Measurements from ENCODE around the gene TPRX1.
"Not testable (repeated sequence)": the region's sequence is repeated elsewhere in the genome, so short reads cannot be mapped to it uniquely, and the experiment has no call there.

Gene TPRX1, protein sequence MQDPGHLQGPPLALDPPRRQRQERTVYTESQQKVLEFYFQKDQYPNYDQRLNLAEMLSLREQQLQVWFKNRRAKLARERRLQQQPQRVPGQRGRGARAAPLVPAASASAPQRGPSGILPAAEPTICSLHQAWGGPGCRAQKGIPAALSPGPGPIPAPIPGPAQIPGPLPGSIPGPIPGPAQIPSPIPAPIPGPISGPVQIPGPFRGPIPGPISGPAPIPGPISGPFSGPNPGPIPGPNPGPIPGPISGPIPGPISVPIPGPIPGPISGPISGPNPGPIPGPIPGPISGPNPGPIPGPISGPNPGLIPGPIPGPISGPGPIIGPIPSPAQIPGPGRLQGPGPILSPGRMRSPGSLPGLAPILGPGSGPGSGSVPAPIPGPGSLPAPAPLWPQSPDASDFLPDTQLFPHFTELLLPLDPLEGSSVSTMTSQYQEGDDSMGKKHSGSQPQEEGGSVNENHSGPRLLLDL
- 0 to 0.04 reads per million in 2 experiments for total RNA-seq

DNA sequence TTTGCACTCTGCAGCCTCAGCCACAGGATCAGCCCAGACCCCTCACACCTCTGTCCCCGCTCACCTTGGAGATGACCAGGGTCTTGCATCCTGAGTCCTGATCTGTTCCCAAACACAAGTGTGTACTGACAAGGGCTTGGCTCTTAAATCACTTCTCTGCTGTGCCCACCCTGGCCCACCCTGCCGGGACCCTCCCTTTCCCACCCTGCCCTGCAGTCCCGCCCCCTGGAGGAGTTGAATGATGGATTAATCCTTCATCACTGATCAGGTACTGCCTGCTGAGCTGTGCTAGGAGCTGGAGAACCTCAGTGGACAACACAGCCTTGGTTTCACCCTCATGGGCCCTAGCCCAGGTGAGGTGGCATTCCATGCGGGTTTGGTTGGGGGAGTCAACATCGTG lies at the start of gene TPRX1:
TSS of gene TPRX1 (minus strand) at position 101 of the 400 bp plus-strand sequence. CDS start at position 89, 12 bp downstream.
- not testable (repeated sequence) for DNase-seq (ENCODE audit: low read depth)

DNA sequence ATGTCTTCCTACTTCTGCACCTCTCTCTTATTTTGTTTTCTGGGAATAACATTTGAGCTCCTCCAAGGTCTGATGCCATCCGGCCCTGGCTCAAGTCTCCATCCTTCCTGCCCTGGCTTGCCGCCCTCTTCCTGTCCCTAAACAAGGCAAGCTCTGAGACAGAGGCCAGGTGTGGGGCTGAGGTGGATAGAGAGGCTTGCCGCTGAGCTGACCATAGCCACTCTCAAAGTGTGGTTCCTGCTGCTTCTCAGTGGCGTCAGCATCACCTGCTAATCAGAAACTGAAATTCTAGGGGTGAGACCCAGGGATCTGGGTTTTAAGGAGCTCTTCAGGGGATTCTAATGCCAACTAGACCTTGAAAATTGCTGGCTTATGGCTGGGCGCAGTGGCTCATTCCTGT lies 48.7 kb upstream of the TPRX1 start:
- no peak for DNase-seq (ENCODE audit: low read depth)

DNA sequence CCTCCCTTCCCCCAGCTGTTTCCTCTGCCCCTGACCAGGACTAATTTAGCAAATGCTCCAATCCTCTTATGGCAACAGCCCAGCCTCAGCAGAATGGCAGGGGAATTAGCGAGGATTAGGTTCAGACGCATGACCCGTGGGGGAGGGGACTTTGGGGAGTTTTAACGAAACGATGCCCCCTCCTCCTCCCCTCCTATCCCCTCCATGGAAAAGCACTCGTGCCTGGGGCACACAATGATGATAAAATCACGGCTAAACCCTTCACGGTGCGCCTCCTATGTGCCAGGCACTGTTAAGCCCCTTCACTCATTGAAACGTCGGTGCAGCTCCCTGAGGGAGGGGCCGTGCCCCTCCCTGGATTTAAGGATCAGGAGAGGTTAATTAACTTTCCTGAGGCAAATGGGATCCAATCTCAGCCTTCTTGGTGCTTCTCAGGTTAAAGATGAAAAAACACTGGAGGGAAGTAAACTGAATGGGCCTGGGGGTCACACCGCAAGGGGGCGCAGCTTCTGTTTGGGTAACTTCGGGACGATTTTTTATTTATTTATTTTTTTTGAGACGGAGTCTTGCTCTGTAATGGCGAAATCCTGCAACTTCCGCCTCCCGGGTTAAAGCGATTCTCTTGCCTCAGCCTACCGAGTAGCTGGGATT lies 44.6 kb upstream of the TPRX1 start:
- DNase-seq (ENCODE audit: low read depth) = peak; percentile 4

DNA sequence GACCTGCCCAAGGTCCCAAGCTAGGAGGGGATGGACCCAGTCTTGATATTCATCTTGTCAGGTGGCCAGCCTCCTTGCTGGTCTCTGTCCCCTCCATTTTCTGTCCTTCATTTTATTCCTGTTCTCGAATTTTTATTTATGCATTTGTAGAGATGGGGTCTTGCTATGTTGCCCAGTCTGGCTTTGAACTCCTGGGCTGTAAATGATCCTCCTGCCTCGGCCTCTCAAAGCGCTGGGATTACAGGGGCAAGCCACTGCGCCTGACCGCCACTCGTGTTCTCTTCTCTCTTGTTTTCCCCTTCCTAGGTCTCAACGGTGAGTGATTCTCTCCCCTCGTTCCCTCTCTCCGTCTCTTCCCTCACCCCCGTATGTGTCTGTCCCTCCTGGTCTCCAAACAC lies 44.1 kb upstream of the TPRX1 start:
- DNase-seq (ENCODE audit: low read depth) = no peak

DNA sequence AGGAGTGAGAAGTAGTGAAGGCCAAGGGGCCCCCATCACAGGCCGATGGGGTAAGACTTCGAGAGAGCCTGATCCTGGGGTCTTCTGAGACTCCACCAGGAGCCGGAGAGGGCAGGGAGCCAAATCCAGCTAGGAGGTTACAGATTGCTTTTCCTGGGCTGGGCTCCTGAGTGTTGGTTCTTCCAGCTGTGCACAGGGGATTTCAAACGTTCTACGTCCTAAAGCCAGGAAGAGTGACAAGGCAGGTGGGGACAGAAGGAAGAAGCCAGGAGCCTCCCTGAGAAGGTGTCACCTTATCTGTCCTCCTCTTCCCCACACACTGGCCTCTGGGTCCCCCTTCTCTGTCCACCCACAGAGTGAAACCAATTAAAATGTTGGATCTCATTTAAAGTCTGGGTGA lies 38.6 kb upstream of the TPRX1 start:
- no peak for DNase-seq (ENCODE audit: low read depth)

DNA sequence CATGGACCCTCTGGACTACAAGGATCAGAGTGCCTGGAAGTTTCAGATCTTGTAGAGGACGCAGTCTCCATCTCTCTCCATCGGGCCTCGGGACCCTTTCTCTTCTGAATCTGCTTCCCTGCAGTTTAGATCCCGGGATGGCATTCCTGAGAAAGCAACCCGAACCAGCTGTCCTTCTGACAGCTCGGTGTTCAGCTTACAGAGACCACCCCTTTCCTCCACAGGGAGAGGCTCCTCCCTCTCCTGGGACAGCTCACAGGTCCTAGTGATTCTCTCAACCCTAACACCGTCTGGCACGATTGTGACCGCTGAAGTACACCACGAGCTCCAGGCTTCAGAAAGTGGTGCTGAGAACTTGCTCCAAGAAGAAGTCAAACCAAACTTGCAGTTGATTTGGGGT lies 35.6 kb upstream of the TPRX1 start:
- DNase-seq (ENCODE audit: low read depth) = no peak

DNA sequence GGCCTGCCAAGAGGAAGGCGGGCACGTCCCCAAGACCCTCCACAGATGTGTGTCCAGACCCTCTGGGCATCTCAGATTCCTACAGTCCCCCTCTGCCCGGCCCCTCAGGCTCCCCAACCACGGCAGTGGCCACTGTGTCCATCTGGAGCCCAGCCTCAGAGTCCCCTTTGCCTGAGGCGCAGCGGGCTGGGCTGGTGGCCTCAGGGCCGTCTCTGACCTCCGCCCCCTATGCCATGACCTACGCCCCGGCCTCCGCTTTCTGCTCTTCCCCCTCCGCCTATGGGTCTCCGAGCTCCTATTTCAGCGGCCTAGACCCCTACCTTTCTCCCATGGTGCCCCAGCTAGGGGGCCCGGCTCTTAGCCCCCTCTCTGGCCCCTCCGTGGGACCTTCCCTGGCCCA lies 35.1 kb upstream of the TPRX1 start:
- no peak for DNase-seq (ENCODE audit: low read depth)

DNA sequence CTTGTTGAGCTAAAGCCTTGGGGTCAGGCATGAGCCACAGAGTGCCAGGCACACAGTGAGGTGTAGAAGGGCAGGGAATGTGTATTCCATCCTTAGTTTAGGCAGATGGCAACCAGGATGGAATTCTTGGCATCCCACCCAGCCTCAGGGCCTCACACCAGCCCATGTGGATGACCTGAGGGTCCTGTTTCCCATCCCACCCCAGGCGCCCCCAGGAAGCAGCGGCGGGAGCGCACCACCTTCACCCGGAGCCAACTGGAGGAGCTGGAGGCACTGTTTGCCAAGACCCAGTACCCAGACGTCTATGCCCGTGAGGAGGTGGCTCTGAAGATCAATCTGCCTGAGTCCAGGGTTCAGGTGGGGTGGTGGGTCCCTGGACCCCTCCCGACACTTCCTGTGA lies 31.7 kb upstream of the TPRX1 start:
- no peak for DNase-seq (ENCODE audit: low read depth)

DNA sequence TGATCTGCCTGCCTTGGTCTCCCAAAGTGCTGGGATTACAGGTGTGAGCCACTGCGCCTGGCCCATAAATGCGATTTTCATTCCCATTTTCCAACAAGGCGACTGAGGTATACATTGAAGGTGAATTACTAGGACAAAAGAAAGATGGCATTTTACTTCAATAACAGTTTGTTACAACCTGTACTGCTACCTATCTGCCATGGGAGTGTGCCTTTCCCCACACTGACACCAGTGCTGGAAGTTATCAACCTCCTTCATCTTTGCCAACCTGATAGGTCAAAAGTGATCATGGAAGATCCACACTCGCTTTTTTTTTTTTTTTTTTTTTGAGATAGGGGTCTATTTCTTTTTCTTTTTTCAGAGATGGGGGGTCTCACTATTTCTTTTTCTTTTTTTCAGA lies 28.4 kb upstream of the TPRX1 start:
- DNase-seq (ENCODE audit: low read depth) = no peak

DNA sequence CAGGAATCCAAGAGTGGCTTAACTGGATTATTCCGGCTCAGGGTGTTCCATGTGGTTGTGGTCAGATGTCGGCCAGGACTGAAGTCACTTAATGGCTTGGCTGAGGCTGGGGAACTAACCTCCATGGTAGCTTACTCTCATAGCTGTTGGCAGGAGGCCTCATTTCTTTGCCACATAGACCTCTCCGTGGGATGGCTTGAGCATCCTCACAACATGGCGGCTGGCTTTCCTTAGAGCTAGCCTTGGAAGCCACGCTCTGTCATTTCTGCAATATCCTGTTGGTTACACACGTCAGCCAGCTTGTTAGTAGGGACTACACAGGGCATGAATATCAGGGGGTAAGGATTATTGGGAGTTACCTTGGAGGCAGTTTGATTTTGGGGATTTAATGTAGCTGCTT lies 22.4 kb upstream of the TPRX1 start:
- no peak for DNase-seq (ENCODE audit: low read depth)

DNA sequence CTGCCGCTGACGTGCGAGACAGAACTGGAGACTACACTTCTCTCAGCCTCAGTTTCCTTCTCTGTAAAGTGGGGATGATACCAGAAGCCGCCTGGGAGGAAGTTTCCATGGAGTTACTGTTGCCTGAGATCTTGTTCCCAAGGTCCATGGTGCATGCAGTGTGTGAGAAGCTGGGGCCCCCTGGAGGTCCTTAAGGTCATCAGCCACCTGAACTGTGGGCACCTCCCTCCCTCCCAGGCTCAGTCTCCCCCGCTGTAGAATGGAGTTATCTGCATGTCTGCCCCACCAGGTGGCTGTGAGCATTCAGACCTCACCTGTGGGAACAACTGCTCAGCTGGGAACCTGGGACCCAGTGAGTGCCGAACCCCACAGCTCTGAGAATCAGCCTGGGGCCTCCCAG lies 20.0 kb upstream of the TPRX1 start:
- no peak for DNase-seq (ENCODE audit: low read depth)

DNA sequence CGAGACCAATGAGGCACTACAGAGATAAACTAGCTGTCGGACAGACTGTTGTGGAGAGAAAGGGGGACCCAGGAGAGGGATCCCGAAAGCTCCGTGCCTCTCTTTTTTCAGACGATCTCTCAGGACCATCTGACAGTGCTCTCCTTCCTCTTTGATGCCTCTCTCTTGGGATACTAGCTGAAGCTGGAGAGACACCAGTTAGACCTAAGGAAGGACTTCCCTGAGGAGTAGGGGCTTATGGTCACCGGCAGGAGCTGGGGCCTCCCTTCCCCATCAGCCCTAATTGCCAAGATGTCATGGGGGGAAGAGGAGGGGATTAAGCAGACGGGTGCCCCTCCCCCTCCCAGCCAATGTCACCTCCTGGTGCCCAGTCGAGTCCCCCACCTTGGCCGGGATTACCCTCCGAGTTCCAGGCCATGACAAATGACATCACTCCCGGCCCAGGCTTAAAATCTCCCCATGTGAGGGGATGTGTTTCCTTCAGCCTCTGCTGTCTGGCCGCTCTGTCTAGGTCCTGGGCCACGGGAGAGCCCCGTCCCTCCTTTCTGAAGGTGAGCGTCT lies 17.2 kb upstream of the TPRX1 start, which contains the start of gene CRX:
TSS of gene CRX (plus strand) at position 478 of the 561 bp plus-strand sequence. CDS start 12,507 bp downstream, outside the sequence.
- DNase-seq (ENCODE audit: low read depth) = no peak

DNA sequence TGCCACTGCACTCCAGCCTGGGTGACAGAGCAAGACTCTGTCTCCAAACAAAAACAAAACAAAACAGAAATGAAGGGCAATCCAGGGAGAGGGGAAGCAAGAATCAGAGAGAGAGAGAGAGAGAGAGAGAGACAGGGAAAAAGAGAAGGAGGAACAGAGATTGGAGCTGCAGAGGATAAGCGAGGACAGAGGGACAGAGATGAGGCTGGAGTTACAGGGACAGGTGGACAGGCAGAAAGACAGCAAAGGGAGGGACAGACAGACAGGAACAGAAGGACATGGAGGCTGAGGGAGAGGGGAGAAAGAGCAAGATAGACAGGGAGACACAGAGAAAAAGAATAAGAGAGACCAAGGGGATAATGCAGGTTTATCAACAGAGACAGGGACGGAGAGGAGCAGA lies 16.1 kb upstream of the TPRX1 start:
- DNase-seq (ENCODE audit: low read depth) = no peak

DNA sequence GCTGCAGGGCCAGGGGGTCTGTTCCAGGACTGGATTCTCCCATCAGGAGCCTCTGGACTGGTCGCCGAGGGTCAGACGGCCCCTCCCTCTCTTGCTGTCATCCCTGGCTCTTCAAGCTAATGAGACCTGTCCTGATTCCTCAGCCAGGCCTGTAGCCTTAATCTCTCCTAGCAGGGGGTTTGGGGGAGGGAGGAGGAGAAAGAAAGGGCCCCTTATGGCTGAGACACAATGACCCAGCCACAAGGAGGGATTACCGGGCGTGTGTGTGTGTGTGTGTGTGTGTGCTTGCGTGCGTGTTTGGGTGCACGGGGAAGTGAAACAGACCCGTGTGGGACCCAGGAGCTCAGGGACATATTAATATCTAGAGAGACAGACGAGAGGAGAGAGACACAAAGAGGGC lies 15.5 kb upstream of the TPRX1 start:
- no peak for DNase-seq (ENCODE audit: low read depth)

DNA sequence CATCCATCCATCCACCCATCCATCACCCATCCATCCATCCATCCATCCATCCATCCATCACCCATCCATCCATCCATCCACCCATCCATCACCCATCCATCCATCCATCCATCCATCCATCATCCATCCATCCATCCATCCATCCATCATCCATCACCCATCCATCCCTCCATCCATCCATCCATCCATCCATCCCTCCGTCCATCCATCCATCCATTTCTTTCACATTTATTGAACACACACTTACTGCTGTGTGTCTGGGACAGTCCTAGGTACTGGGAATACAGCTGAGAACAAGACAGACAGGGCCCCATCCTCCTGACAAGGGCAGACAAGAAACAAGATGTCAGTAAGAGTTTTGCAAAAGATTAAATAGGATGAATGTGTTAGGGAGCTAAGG lies 13.9 kb upstream of the TPRX1 start:
- not testable (repeated sequence) for DNase-seq (ENCODE audit: low read depth)

DNA sequence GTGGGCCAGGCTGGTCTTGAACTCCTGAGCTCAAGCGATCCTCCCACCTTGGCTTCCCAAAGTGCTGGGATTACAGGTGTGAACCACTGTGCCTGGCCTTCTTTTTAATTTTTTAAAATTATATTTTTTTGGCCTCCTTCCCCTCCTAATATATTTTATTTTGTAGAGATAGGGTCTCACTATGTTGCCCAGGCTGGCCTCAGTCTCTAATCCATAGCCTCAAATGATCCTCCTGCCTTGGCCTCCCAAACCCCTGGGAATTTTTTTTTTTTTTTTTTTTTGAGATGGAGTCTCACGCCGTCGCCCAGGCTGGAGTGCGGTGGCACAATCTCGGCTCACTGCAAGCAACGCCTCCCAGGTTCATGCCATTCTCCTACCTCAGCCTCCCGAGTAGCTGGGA lies 11.9 kb upstream of the TPRX1 start:
- DNase-seq (ENCODE audit: low read depth) = not testable (repeated sequence)

DNA sequence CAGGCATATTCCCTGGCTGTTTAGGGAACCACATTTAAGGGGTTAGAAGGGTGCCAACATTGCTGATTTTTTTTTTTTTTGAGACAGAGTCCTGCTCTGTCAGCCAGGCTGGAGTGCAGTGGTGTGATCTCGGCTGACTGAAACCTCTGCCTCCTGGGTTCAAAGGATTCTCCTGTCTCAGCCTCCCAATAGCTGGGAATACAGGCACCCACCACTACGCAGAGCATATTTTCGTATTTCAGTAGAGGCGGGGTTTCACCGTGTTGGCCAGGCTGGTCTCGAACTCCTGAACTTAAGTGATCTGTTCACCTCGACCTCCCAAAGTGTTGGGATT lies 9.6 kb upstream of the TPRX1 start:
- DNase-seq (ENCODE audit: low read depth) = no peak

DNA sequence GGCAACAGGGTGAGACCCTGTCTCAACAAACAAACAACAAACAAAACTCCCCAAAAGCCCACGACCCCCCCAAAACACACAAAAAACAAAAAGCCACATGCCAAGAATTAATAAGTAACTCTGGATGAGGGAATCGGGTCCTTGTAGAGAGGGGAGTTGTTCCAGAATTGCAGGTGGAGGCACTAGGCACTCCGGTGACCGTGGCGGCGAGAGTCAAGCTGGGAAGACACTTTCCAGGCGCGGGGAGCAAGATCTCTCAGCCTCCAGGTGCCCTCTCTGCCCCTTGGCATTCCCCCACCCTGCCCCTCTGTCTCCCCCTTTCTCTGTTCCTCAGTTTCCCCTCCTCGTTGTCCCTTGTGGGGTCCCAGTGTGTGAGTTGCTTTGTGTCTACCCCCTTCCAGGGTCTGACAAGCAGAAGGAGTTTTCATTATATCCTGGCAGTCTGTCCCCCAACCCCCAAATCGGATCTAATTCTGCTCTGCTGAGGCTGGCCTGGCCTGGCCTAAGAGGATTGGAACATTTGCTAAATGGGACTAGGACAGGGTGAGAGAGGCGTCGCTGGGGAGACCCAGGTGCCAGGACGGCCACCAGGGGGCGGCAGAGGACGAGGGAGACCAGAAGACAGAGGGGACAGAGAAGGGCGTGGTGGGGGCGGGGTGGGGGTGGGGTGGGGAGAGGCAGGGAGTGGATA lies 9.1 kb upstream of the TPRX1 start:
- peak; percentile 68 for DNase-seq (ENCODE audit: low read depth)

DNA sequence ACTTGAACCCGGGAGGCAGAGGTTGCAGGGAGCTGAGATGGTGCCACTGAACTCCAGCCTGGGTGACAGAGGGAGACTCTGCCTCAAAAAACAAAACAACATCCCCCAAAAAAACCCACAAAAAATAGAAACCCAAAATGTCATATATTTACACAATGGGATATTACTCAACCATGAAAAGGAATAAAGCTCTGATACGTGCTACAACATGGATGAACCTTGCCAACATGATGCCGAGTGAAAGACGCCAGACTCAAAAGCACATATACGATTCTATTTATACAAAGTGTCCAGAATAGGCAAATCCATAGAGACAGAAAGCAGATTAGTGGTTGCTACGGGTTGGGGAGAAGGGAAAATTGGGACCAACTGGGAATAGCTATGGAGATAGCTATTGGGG lies 2.1 kb upstream of the TPRX1 start:
- no peak for DNase-seq (ENCODE audit: low read depth)

DNA sequence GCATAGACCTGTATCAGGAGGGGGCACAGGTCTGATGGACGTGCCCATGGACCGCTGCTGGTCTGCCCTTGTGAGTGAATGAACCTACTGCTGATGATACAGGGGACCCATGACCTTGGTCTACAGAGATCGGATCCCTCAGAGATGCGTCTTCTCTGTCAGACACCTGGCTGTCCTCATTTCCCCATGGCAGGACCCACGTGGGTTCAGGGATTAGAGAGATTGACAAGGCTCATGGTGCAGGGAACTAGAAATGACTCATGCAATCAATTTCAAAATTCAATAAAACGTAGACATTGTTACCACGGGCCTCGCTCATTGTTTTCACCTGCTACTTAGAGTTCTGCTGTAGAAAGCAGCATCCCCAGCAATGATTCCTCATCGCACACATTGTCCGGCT lies 962 bp upstream of the TPRX1 start:
- DNase-seq (ENCODE audit: low read depth) = no peak

DNA sequence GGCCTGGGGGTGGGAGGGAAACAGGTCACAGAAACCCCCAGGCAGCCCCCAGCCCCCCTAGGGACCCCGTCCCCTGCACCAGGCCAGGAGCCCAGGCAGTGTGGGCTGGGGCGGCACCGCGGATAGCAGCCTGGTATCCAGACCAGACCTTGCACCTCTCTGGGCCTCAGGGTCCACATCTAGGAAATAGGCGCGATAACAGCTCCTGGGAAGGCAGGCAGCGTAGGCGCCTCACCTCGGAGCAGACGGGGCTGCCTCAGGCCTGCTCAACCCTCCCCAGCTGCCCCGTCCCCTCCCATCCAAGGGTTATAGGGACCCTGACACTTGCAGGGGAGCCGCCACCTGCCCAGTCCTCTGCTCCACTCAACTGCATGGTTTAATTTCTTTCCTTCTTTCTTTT lies 680 bp downstream of the TPRX1 start:
- not testable (repeated sequence) for DNase-seq (ENCODE audit: low read depth)

DNA sequence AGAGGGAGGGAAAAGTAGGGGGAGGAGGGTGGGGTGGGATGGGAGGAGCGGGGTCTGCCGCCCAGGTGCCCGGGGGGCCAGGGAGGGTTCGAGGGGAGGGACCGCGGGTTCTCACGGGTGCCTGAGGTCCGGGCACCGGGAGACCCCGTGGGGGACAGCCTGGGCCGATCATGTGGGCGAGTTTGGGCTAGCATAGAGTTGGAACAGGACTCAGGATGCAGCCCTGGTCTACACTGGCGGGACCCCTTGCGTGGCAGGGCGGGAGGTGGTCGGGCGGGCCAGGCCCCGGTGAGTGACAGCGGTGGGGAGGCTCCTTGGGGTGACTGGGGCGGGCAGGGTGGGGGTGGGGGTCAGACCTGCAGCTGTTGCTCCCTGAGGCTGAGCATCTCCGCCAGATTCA lies 1.2 kb downstream of the TPRX1 start:
- not testable (repeated sequence) for DNase-seq (ENCODE audit: low read depth)

Measured in T follicular helper cell (primary cell).